Brain microvascular endothelial cell (primary cell): ENCODE results near the gene CLEC20A.
A peak's percentile ranks its signal among the peaks of the same experiment; 100 is the strongest.

Experiments used
- DNase-seq: peaks from one replicate; pipeline ENCODE4 v3.0.0-alpha.2; 2020
- H3K27ac ChIP-seq: fragments of 250-450 bp; sonication (Bioruptor Pico); 2 replicates; pipeline ENCODE4 v1.5.1; 2020; ENCODE audit warnings: mild to moderate bottlenecking, moderate library complexity
- H3K27me3 ChIP-seq: fragments of 250-450 bp; sonication (Bioruptor Pico); replicated peaks from 2 replicates; pipeline ENCODE4 v1.5.1; 2020; ENCODE audit warnings: mild to moderate bottlenecking
- H3K36me3 ChIP-seq: fragments of 250-450 bp; sonication (Bioruptor Pico); replicated peaks from 2 replicates; pipeline ENCODE4 v1.5.1; 2020; ENCODE audit warnings: mild to moderate bottlenecking
- H3K4me3 ChIP-seq: 2 replicates; pipeline ENCODE4 v1.5.1; 2011; ENCODE audit warnings: low read depth, mild to moderate bottlenecking, control low read depth, low read length, moderate library complexity
- in situ Hi-C: cut with HindIII; loops from 2 replicates; pipeline ENCODE4 v1.10.0; 2017; ENCODE audit warnings: low sequenced_read_pairs, low pct_ligation_motif_present
- TF ChIP-seq, protein P1 (sequence below): IDR thresholded peaks from 2 replicates; pipeline ENCODE4 v1.5.1; 2011; ENCODE audit warnings: low read depth, mild to moderate bottlenecking, moderate library complexity, low read length, control low read depth, inconsistent platforms; ENCODE audit errors: missing control alignments

CLEC20A gene

DNA sequence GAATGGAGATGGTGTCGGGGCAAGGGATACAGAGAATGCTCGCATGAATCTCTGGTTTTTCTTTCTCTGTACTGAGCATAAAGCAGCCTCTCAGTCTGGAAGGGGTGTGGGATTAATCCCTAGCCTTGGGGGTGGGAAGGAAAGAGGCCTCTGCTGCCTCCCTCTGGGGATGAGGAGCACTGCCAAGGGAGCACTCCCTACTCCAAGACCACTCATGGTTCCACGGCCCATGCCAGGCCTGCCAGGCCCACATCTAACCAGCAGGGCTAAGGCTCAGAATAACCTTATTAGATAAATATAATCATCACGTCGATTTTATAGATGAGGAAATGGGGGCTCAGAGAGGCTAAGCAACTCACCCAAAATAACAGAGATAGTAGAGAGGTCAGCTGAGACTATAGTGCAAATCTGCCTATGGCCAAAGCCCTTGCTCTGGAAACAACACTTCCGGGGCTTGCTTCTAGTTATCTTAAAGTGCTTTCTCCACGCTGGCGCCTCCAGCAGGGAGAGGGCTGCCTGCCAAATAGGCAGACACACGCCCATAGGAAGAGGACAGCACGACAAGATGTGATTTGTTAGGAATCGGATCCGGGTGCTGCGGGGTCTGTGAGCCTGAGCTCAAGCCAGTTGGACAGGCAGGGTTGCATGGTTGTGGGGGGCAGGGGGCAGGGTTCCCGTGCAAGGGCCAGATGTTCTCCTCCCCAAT, 16.7 kb upstream of the CLEC20A start:
- TF ChIP-seq, protein P1, sequence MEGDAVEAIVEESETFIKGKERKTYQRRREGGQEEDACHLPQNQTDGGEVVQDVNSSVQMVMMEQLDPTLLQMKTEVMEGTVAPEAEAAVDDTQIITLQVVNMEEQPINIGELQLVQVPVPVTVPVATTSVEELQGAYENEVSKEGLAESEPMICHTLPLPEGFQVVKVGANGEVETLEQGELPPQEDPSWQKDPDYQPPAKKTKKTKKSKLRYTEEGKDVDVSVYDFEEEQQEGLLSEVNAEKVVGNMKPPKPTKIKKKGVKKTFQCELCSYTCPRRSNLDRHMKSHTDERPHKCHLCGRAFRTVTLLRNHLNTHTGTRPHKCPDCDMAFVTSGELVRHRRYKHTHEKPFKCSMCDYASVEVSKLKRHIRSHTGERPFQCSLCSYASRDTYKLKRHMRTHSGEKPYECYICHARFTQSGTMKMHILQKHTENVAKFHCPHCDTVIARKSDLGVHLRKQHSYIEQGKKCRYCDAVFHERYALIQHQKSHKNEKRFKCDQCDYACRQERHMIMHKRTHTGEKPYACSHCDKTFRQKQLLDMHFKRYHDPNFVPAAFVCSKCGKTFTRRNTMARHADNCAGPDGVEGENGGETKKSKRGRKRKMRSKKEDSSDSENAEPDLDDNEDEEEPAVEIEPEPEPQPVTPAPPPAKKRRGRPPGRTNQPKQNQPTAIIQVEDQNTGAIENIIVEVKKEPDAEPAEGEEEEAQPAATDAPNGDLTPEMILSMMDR = peak; percentile 32
- in situ Hi-C loops = no loop called here
- H3K36me3 ChIP-seq = no peaks in the 10 kb centered on the region
- no peak overlapping the region for H3K4me3 ChIP-seq
- DNase-seq = no peak
- H3K27me3 ChIP-seq = no peaks in the 10 kb centered on the region
- H3K27ac ChIP-seq = no peak overlapping the region

DNA sequence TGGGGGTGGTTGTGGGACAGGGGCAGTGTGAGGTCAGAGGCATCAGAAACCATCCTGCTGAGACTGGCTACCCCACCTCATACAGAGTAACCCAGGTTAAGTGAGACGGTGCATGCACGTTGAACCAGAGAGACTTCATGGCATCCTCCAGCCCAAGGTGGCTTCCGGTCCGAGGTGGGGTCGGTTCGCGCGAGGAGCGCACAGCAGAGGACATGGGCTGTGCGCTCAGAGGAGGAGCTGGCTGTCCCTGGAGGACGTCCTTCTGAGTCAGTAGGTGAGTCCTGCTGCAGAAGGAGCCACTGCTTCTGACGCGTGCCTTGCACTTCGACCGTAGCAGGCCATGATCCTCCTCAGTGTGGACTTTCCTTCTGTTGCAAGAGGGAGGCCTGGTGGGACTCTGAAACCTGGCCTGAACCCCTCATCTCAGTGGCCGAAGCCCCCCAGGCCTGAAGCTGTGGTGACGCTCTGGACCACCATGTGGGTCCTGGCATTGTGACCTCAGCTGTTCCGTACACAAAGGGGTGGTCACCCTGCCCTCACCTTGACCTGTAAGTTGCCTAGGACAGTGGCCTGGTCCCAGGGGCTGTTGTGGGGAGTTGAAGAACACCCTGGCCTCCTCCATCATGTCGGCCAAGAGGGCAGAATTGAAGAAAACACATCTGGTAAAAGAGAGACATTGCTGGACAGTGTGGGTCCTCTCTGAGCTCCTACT, 16.0 kb upstream of the CLEC20A start, which contains the start of gene TEX35:
TSS of gene TEX35 (plus strand) at position 544 of the 712 bp plus-strand sequence. CDS start at position 624, 80 bp downstream.
- TF ChIP-seq, protein P1 = no peak
- Histone ChIP-seq H3K27ac (no peak within 1 kb of the TSS), H3K4me3 (no peak within 1 kb of the TSS), H3K27me3 (no peaks in the 10 kb centered on the region), H3K36me3 (no peaks in the 10 kb centered on the region)
- in situ Hi-C loops = no loop called here
- no peak for DNase-seq

DNA sequence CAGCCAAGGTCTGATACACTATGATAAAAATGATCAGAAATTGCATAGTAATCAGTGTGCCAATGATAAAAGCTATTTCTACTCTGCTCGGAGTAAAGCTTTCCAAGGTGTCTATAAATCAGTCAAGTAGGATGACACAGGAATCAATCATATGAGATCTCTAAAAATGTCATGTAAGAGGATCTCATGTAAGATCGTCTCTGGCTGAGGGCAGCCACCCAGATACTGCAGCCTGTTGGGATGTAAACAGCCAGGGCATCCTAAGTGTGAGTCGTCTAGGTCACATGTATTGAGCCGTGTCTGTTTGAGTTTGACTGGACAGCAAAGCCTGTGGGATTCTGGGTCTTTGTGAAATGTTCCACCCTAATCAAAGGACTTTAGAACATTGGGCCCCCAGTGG, 13.4 kb upstream of the CLEC20A start:
- TF ChIP-seq, protein P1 = no peak
- Histone ChIP-seq H3K36me3 (no peaks in the 10 kb centered on the region), H3K27me3 (no peaks in the 10 kb centered on the region)

DNA sequence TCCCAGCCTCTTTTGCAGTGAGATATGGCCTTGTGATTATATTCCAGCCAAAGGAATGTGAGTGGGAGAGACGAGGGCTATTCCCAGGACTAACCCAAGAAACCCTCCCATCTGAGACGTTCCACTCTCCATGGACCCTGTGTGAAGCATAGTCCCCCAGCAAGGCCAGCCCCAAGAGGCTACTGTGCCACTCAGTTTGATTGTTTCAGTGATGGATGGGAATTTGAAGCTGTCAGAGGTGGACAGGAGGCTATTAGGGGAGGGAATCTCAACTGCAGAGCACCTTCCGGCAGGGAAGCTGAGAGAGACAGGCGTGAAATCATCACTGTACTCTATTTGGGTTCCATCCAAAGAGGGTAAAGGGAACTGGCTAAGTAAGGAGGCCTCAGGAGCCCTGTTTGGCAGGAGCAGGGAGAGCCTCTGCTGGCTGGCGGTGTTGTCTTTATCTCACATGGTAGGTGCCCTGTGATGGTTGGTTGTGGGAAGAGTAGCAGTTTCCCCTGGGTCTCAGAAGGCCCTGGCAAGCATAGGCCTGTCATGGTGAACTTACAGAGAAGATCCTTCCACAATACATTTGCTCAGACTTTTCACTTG, 12.7 kb upstream of the CLEC20A start:
- DNase-seq = no peak
- Histone ChIP-seq H3K27ac (no peak overlapping the region), H3K4me3 (no peak overlapping the region), H3K27me3 (no peaks in the 10 kb centered on the region), H3K36me3 (no peaks in the 10 kb centered on the region)
- TF ChIP-seq, protein P1 = no peak
- in situ Hi-C loops = no loop called here

More for the DNA sequence above, 13.4 kb upstream of the CLEC20A start:
- Histone ChIP-seq H3K27ac (no peak overlapping the region), H3K4me3 (no peak overlapping the region)
- in situ Hi-C loops = no loop called here
- DNase-seq = no peak

DNA sequence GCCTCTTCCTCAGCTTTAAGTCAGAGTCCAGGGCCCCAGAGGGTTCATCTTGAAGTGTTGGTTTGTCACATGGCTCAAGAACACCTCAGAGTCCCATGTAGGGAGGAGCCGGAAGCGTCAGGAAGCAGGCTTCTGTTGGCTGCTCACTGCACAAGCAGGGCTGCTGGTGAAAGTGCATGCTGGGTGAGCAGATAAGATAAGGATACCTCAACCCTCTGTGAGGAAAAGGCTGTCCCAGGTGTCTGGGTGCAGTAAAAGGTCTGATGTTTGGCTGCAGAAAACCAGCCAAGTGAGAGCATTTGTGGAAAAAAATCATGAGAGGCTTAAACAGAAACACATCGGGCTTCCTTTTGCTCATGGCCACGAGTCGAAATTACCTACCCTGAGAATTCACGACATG, 9.9 kb upstream of the CLEC20A start:
- Histone ChIP-seq H3K4me3 (no peak overlapping the region), H3K27ac (no peak overlapping the region)
- in situ Hi-C loops = no loop called here

More for the DNA sequence above, 9.9 kb upstream of the CLEC20A start:
- TF ChIP-seq, protein P1 = no peak
- H3K36me3 ChIP-seq = no peaks in the 10 kb centered on the region
- no peaks in the 10 kb centered on the region for H3K27me3 ChIP-seq
- no peak for DNase-seq
